PC-3 (cell line): Measurements from ENCODE around the gene KRTAP5-4. TPM values are rescaled to one million over a fixed set of nuclear protein-coding genes. Genes with fewer than 3 reads are reported as not detected.

Experiments
- ATAC-seq: fragments of 200-7000 bp; cut with Tn5 transposase; 2 replicates; pipeline ENCODE4 v1.9.1; 2020; ENCODE audit warnings: mild to moderate bottlenecking, moderate library complexity
- BruUV-seq: library from RNA; stranded (reverse); fragments of 400-500 nt; replicated peaks from 2 replicates; lab custom pipeline; 2021; lab: Mats Ljungman, UMichigan
- CTCF ChIA-PET: fragments of 300-600 bp; sonication (Branson Sonifier 250); formaldehyde crosslinking; loops from one replicate; lab custom pipeline; 2022; ENCODE audit warnings: antibody characterized with exemption; lab: Charles Lee
- POLR2A ChIA-PET: fragments of 300-600 bp; sonication (Branson Sonifier 250); formaldehyde crosslinking; loops from one replicate; lab custom pipeline; 2022; ENCODE audit warnings: antibody characterized with exemption; ENCODE audit not compliant: unreplicated experiment; lab: Charles Lee
- DNase-seq: peaks from one replicate; pipeline ENCODE4 v3.0.0-alpha.2; 2015
- H2AFZ ChIP-seq: fragments of 300-600 bp; sonication (generic); 2 replicates; pipeline ENCODE4 v1.6.0; 2016; ENCODE audit warnings: antibody characterized with exemption, low read length
- H3F3A ChIP-seq: fragments of 300-600 bp; sonication (generic); one replicate; pipeline ENCODE4 v1.6.0; 2017; ENCODE audit warnings: antibody characterized with exemption, low read length, control low read depth, mild to moderate bottlenecking; ENCODE audit not compliant: unreplicated experiment
- H3K27ac ChIP-seq: fragments of 300-600 bp; sonication (generic); 2 replicates; pipeline ENCODE4 v1.5.1; 2016; ENCODE audit warnings: mild to moderate bottlenecking, low read length
- H3K27me3 ChIP-seq: fragments of 300-600 bp; sonication (generic); 2 replicates; pipeline ENCODE4 v1.6.1; 2016; ENCODE audit warnings: low read length, mixed read lengths
- H3K36me3 ChIP-seq: fragments of 300-600 bp; sonication (generic); 2 replicates; pipeline ENCODE4 v1.6.1; 2016; ENCODE audit warnings: low read depth, mixed run types, low read length, mixed read lengths
- H3K4me1 ChIP-seq: fragments of 300-600 bp; sonication (generic); 2 replicates; pipeline ENCODE4 v1.5.1; 2016; ENCODE audit warnings: low read length; ENCODE audit not compliant: insufficient read depth
- H3K4me2 ChIP-seq: fragments of 300-600 bp; sonication (generic); 2 replicates; pipeline ENCODE4 v1.6.0; 2016; ENCODE audit warnings: low read length
- H3K4me3 ChIP-seq: fragments of 300-600 bp; sonication (generic); 2 replicates; pipeline ENCODE4 v1.5.1; 2016; ENCODE audit warnings: mild to moderate bottlenecking, low read length, mixed read lengths
- H3K79me2 ChIP-seq: fragments of 300-600 bp; sonication (generic); 2 replicates; pipeline ENCODE4 v1.6.1; 2017; ENCODE audit warnings: low read length, mixed read lengths
- H3K9ac ChIP-seq: fragments of 300-600 bp; sonication (generic); 2 replicates; pipeline ENCODE4 v1.6.0; 2016; ENCODE audit warnings: mild to moderate bottlenecking, low read length
- H3K9me2 ChIP-seq: fragments of 300-600 bp; sonication (generic); replicated peaks from 2 replicates; pipeline ENCODE4 v1.6.1; 2016; ENCODE audit warnings: mixed run types, low read length, mixed read lengths
- H3K9me3 ChIP-seq: fragments of 300-600 bp; sonication (generic); 2 replicates; pipeline ENCODE4 v1.6.1; 2016; ENCODE audit warnings: low read length, mixed read lengths
- H4K20me1 ChIP-seq: fragments of 300-600 bp; sonication (generic); 2 replicates; pipeline ENCODE4 v1.6.1; 2016; ENCODE audit warnings: low read length, mixed read lengths
- EZH2 ChIP-seq: fragments of 300-600 bp; sonication (generic); IDR thresholded peaks from one replicate; pipeline ENCODE4 v1.6.1; 2017; ENCODE audit warnings: antibody characterized with exemption, mild to moderate bottlenecking, low read length; ENCODE audit not compliant: unreplicated experiment
- EZH2phosphoT487 ChIP-seq: fragments of 300-600 bp; sonication (generic); IDR thresholded peaks from 2 replicates; pipeline ENCODE4 v1.6.1; 2018; ENCODE audit warnings: mild to moderate bottlenecking, antibody characterized with exemption, low read length, borderline replicate concordance
- intact Hi-C: fragments of 100-400 bp; cut with micrococcal nuclease; formaldehyde crosslinking; loops from 2 replicates; pipeline ENCODE4 v1.9.0; 2023
- total RNA-seq: library from RNA; depleted of rRNA; stranded (reverse); fragments of >200 nt; gene quantifications from 2 replicates; pipeline ENCODE4 v1.2.3, GENCODE V29; 2014; rRNA removed
- TF ChIP-seq, protein P1 (sequence below): fragments of 300-600 bp; sonication (generic); conservative IDR thresholded peaks from 2 replicates; pipeline ENCODE4 v1.5.1; 2017; ENCODE audit warnings: antibody characterized with exemption, low read depth, mild to moderate bottlenecking, low read length

Gene KRTAP5-4
- total RNA-seq, 1 experiment from 2014 or later: not detected

DNA sequence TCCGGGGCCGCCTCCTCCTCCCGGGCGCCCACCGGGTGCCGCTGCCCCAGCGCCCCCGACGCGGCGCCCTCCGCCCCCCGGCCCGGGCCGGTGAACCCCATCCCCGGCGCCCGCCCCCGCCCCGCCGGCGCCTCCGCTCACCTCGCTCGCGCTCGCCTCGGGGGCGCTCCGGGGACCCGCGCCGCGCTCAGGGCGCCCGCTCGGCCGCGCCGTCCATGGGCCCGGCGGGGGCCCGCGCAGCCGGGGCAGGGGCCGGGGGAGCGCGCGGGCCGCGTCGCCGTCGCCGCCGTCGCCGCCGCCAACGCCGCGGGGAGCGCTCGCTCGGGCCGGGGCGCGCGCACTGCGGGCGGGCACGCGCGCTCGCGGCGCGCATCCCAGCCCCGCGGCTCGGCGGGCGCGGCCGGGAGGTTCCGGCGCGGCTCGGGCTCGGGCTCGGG is 50.2 kb downstream of the KRTAP5-4 start:
- intact Hi-C loops: no loop called here

More for the DNA sequence above, 50.2 kb downstream of the KRTAP5-4 start:
- Histone ChIP-seq H3K36me3 (no peaks in the 10 kb centered on the region), H3F3A (no peaks in the 10 kb centered on the region), H3K27ac (no peak overlapping the region), H3K4me1 (peaks cover 8% of the 10 kb centered on the region), H3K79me2 (no peaks in the 10 kb centered on the region), H3K4me3 (no peak overlapping the region; the same call in 1 of the 2 replicates), H3K9ac (no peak overlapping the region), H3K9me2 (no peaks in the 10 kb centered on the region), H2AFZ (no peak overlapping the region), H3K4me2 (peak overlapping the region; percentile 57; the same call in 1 of the 2 replicates), H3K9me3 (no peaks in the 10 kb centered on the region), H3K27me3 (peaks cover 16% of the 10 kb centered on the region), H4K20me1 (no peaks in the 10 kb centered on the region)
- DNase-seq: no peak
- no peak for ATAC-seq
- TF ChIP-seq, protein P1, sequence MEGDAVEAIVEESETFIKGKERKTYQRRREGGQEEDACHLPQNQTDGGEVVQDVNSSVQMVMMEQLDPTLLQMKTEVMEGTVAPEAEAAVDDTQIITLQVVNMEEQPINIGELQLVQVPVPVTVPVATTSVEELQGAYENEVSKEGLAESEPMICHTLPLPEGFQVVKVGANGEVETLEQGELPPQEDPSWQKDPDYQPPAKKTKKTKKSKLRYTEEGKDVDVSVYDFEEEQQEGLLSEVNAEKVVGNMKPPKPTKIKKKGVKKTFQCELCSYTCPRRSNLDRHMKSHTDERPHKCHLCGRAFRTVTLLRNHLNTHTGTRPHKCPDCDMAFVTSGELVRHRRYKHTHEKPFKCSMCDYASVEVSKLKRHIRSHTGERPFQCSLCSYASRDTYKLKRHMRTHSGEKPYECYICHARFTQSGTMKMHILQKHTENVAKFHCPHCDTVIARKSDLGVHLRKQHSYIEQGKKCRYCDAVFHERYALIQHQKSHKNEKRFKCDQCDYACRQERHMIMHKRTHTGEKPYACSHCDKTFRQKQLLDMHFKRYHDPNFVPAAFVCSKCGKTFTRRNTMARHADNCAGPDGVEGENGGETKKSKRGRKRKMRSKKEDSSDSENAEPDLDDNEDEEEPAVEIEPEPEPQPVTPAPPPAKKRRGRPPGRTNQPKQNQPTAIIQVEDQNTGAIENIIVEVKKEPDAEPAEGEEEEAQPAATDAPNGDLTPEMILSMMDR: no peak
- no peak for TF ChIP-seq EZH2phosphoT487
- no peak for TF ChIP-seq EZH2
- POLR2A ChIA-PET: no interaction called here
- no TSS peak for BruUV-seq
- CTCF ChIA-PET: no interaction called here

Other genes with a start within 250 kb of the KRTAP5-4 start
- gene BRSK2, start 232.2 kb downstream of the KRTAP5-4 start, total RNA-seq: 1.2 and 2.8 TPM in 2 replicates
- 23.0 and 31.0 TPM in 2 replicates for gene MOB2, start 135.4 kb downstream of the KRTAP5-4 start, total RNA-seq
- 2.4 and 2.6 TPM in 2 replicates for gene DUSP8, start 49.9 kb downstream of the KRTAP5-4 start, total RNA-seq
- gene KRTAP5-1, start 36.9 kb downstream of the KRTAP5-4 start, total RNA-seq: not detected in 2 replicates
- not detected in 2 replicates for gene KRTAP5-2, start 23.8 kb downstream of the KRTAP5-4 start, total RNA-seq
- gene KRTAP5-3, start 13.7 kb downstream of the KRTAP5-4 start, total RNA-seq: not detected in 2 replicates
- not detected in 2 replicates for gene KRTAP5-5, start 7.6 kb upstream of the KRTAP5-4 start, total RNA-seq
- not detected in 2 replicates for gene KRTAP5-6, start 75.1 kb upstream of the KRTAP5-4 start, total RNA-seq
- gene IFITM10, start 128.5 kb upstream of the KRTAP5-4 start, total RNA-seq: 0.58 and 1.4 TPM in 2 replicates
- 308 and 358 TPM in 2 replicates for gene CTSD, start 141.8 kb upstream of the KRTAP5-4 start, total RNA-seq
- gene SYT8, start 212.9 kb upstream of the KRTAP5-4 start, total RNA-seq: 4.7 and 7.8 TPM in 2 replicates
- gene TNNI2, start 216.8 kb upstream of the KRTAP5-4 start, total RNA-seq: 0.55 TPM in 1 of 2 replicates, not detected in the other
- not detected in 2 replicates for gene LSP1, start 230.9 kb upstream of the KRTAP5-4 start, total RNA-seq